ENCODE measurements around the gene CPD.
"Not testable (repeated sequence)": the region's sequence is repeated elsewhere in the genome, so short reads cannot be mapped to it uniquely, and the experiment has no call there.

Gene CPD

DNA sequence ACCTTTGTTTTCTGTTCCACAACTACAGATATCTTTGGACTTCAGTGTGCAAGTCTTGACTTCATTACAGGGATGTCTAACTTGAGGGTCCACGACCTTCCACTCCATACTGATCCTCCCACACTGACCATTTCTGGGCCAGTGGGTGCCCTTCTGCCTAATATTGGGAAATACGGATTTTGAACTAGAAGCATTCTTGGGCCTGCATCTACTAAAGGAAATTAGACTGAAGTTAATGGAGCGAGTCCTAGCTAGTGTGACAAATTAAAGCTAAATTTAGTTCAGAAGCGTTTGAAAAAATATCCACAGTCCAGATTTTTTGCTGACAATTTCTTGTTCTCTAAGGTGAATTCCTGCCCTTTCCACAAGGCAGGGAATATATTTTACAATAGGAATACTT lies 34.9 kb upstream of the CPD start:
- Histone ChIP-seq H3K4me1 (ENCODE audit: control insufficient read depth, insufficient read depth, low read length, unreplicated experiment) (peaks cover 50% of the 10 kb centered on the region), H3K4me3 (ENCODE audit: low read depth, low read length) (no peak overlapping the region), H3K27ac (ENCODE audit: low read depth, low read length) (no peak overlapping the region)

DNA sequence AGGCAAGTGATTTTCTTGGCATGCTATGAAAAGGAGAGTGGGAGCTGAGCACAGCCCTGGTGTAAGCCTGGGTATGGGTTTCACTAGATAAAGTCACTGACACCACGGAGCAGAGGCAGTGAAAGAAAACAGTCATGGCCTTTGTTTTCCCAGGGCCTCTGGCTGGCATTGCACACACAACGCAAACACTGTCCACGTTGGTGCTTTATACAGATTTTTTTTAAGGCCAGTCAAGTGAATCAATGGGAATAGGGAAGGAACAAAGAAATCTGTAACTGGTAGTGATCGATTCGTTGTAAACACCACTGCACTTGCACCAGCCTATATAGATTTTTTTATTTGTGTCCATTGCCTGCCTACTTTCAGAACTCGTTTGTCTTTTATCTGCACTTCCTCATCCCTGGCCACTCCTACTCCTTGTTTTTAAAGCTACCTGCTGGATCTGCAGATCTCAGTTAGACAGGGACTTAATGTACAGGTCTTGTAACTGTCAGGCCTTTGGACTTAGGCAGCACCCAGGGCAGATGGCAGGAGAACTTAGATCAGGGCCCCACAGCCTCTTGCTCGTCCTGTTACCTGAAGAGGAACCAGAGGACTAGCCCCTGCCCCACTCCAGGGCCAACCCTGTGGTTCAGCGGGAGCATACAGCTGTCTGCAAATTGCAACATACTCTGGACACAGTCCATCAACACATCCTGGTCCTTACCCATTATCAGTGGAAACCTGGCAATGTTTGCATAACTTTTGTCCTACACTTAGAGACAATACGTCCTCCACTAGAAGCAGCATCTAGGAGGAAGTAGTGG lies 34.2 kb upstream of the CPD start:
- no peaks in the 10 kb centered on the region for H3K36me3 ChIP-seq (ENCODE audit: insufficient read depth, low read length)
- H3K4me1 ChIP-seq (ENCODE audit: control insufficient read depth, insufficient read depth, low read length, unreplicated experiment): peaks cover 50% of the 10 kb centered on the region
- H3K79me2 ChIP-seq (ENCODE audit: control insufficient read depth, insufficient read depth, low read length, unreplicated experiment): no peaks in the 10 kb centered on the region
- H3K27me3 ChIP-seq (ENCODE audit: insufficient read depth, low read length): no peaks in the 10 kb centered on the region
- no peak overlapping the region for H3K4me3 ChIP-seq (ENCODE audit: low read depth, low read length)
- peak overlapping the region; percentile 20 for H2AFZ ChIP-seq (ENCODE audit: low read length, unreplicated experiment)
- no peak overlapping the region; the same call in 1 of the 2 replicates for H3K27ac ChIP-seq (ENCODE audit: low read depth, low read length)

More for the DNA sequence above, 34.9 kb upstream of the CPD start:
- Histone ChIP-seq H2AFZ (ENCODE audit: low read length, unreplicated experiment) (no peak overlapping the region), H3K79me2 (ENCODE audit: control insufficient read depth, insufficient read depth, low read length, unreplicated experiment) (no peaks in the 10 kb centered on the region), H3K27me3 (ENCODE audit: insufficient read depth, low read length) (no peaks in the 10 kb centered on the region), H3K36me3 (ENCODE audit: insufficient read depth, low read length) (no peaks in the 10 kb centered on the region)

- H3K4me1 ChIP-seq (ENCODE audit: control insufficient read depth, insufficient read depth, low read length, unreplicated experiment): peaks cover 45% of the 10 kb centered on the region
- H3K79me2 ChIP-seq (ENCODE audit: control insufficient read depth, insufficient read depth, low read length, unreplicated experiment): no peaks in the 10 kb centered on the region
- peak overlapping the region; percentile 64 for H3K27ac ChIP-seq (ENCODE audit: low read depth, low read length)
- H3K4me3 ChIP-seq (ENCODE audit: low read depth, low read length): no peak overlapping the region
- no peaks in the 10 kb centered on the region for H3K36me3 ChIP-seq (ENCODE audit: insufficient read depth, low read length)
- no peaks in the 10 kb centered on the region for H3K27me3 ChIP-seq (ENCODE audit: insufficient read depth, low read length)
- H2AFZ ChIP-seq (ENCODE audit: low read length, unreplicated experiment): peak overlapping the region; percentile 20
Observed at GRCh38 chr17:30345089-30345433, 33.7 kb upstream of the CPD start.

- no peak overlapping the region for H2AFZ ChIP-seq (ENCODE audit: low read length, unreplicated experiment)
- no peaks in the 10 kb centered on the region for H3K79me2 ChIP-seq (ENCODE audit: control insufficient read depth, insufficient read depth, low read length, unreplicated experiment)
- no peaks in the 10 kb centered on the region for H3K36me3 ChIP-seq (ENCODE audit: insufficient read depth, low read length)
- H3K4me3 ChIP-seq (ENCODE audit: low read depth, low read length): no peak overlapping the region
- H3K27ac ChIP-seq (ENCODE audit: low read depth, low read length): peak overlapping the region; percentile 64
- H3K4me1 ChIP-seq (ENCODE audit: control insufficient read depth, insufficient read depth, low read length, unreplicated experiment): peaks cover 40% of the 10 kb centered on the region
- H3K27me3 ChIP-seq (ENCODE audit: insufficient read depth, low read length): no peaks in the 10 kb centered on the region
Observed at GRCh38 chr17:30345527-30346075, 33.1 kb upstream of the CPD start.

DNA sequence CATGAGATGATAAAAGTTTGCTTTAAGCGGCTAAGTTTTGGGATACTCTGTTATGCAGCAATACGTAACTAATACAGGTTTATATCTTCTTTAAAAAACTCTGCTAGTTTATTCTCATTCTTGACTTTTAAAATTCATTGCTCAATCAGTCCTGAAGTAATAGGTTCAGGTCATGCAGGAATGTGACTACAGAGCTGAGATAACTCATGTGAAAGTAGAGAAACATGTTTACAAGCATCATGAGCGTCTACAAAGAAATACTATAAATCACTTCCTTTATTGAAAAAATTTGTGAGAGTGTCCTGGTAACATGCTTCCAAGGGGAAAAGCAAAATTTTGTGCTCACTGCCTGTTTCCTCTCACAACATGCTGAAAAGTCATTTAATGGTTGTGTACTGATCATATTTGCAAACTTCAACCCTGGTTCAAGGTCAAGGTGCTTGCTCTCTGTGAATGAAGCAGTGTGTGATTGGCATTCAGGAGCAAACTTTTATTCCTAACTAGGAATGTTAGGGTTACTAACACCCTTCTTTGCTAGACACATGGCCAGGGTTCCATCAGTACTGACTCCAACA lies 32.4 kb upstream of the CPD start:
- no peak overlapping the region for H3K4me3 ChIP-seq (ENCODE audit: low read depth, low read length)
- no peak overlapping the region for H3K27ac ChIP-seq (ENCODE audit: low read depth, low read length)
- no peaks in the 10 kb centered on the region for H3K79me2 ChIP-seq (ENCODE audit: control insufficient read depth, insufficient read depth, low read length, unreplicated experiment)
- H3K36me3 ChIP-seq (ENCODE audit: insufficient read depth, low read length): no peaks in the 10 kb centered on the region
- H3K4me1 ChIP-seq (ENCODE audit: control insufficient read depth, insufficient read depth, low read length, unreplicated experiment): peaks cover 33% of the 10 kb centered on the region
- H2AFZ ChIP-seq (ENCODE audit: low read length, unreplicated experiment): no peak overlapping the region
- H3K27me3 ChIP-seq (ENCODE audit: insufficient read depth, low read length): no peaks in the 10 kb centered on the region

DNA sequence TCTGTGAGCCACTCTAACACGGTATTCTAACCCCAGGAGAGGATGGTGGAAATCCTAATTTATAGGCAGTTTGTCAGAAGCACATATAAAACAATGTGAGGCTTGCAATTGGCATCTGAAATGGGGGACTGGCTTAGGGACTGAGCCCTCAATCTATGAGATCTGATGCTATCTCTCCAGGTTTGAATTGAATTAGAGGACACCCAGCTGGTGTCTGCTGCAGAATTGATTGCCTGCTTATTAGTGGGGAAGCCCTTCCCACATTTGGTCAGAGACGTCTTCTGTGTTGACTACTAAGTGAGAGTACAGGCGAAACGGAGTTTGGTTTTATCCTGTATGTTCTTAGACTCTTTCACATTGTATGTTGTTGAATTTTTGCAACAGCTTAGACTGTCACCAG lies 31.2 kb upstream of the CPD start:
- H3K27ac ChIP-seq (ENCODE audit: low read depth, low read length): no peak overlapping the region
- no peaks in the 10 kb centered on the region for H3K79me2 ChIP-seq (ENCODE audit: control insufficient read depth, insufficient read depth, low read length, unreplicated experiment)

GRCh38 chr17:30349252-30349651 lies 29.5 kb upstream of the CPD start:
- H3K4me3 ChIP-seq (ENCODE audit: low read depth, low read length): no peak overlapping the region
- H2AFZ ChIP-seq (ENCODE audit: low read length, unreplicated experiment): no peak overlapping the region
- no peaks in the 10 kb centered on the region for H3K36me3 ChIP-seq (ENCODE audit: insufficient read depth, low read length)
- H3K27ac ChIP-seq (ENCODE audit: low read depth, low read length): no peak overlapping the region
- H3K4me1 ChIP-seq (ENCODE audit: control insufficient read depth, insufficient read depth, low read length, unreplicated experiment): peaks cover 23% of the 10 kb centered on the region
- H3K79me2 ChIP-seq (ENCODE audit: control insufficient read depth, insufficient read depth, low read length, unreplicated experiment): no peaks in the 10 kb centered on the region
- H3K27me3 ChIP-seq (ENCODE audit: insufficient read depth, low read length): no peaks in the 10 kb centered on the region

More for the DNA sequence above, 31.2 kb upstream of the CPD start:
- Histone ChIP-seq H2AFZ (ENCODE audit: low read length, unreplicated experiment) (no peak overlapping the region), H3K4me3 (ENCODE audit: low read depth, low read length) (no peak overlapping the region), H3K36me3 (ENCODE audit: insufficient read depth, low read length) (no peaks in the 10 kb centered on the region), H3K27me3 (ENCODE audit: insufficient read depth, low read length) (no peaks in the 10 kb centered on the region), H3K4me1 (ENCODE audit: control insufficient read depth, insufficient read depth, low read length, unreplicated experiment) (peaks cover 26% of the 10 kb centered on the region)

- H3K79me2 ChIP-seq (ENCODE audit: control insufficient read depth, insufficient read depth, low read length, unreplicated experiment); H3K4me3 ChIP-seq (ENCODE audit: low read depth, low read length); H3K36me3 ChIP-seq (ENCODE audit: insufficient read depth, low read length); H3K27ac ChIP-seq (ENCODE audit: low read depth, low read length); H3K4me1 ChIP-seq (ENCODE audit: control insufficient read depth, insufficient read depth, low read length, unreplicated experiment); H3K27me3 ChIP-seq (ENCODE audit: insufficient read depth, low read length); H2AFZ ChIP-seq (ENCODE audit: low read length, unreplicated experiment): not testable (repeated sequence)
Observed at GRCh38 chr17:30351263-30351662, 27.5 kb upstream of the CPD start.

- Histone ChIP-seq H3K36me3 (ENCODE audit: insufficient read depth, low read length) (no peaks in the 10 kb centered on the region), H3K27me3 (ENCODE audit: insufficient read depth, low read length) (no peaks in the 10 kb centered on the region), H3K4me3 (ENCODE audit: low read depth, low read length) (no peak overlapping the region), H3K4me1 (ENCODE audit: control insufficient read depth, insufficient read depth, low read length, unreplicated experiment) (no peaks in the 10 kb centered on the region), H2AFZ (ENCODE audit: low read length, unreplicated experiment) (no peak overlapping the region), H3K79me2 (ENCODE audit: control insufficient read depth, insufficient read depth, low read length, unreplicated experiment) (no peaks in the 10 kb centered on the region), H3K27ac (ENCODE audit: low read depth, low read length) (no peak overlapping the region)
Observed at GRCh38 chr17:30351735-30352134, 27.0 kb upstream of the CPD start.

DNA sequence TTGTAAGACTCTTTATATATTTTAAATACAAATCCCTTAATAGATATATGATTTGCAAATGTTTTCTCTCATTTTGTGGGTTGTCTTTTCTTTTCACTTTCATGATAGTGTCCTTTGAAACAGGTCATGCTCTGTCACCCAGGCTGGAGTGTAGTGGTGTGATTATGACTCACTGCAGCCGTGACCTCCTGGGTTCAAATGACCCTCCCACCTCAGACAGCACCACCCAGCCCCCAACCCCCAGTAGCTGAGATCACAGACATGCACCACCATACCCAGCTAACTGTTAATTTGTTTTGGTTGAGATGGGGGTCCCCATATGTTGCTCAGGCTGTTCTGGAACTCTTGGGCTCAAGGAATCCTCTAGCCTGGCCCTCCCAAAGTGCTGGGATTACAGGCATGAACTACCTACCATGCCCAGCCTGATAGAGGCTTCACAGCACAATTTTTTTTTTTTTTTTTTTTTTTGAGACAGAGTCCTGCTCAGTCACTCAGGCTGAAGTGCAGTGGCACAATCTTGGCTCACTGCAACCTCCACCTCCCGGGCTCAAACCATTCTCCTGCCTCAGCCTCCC lies 26.4 kb upstream of the CPD start:
- Histone ChIP-seq H3K36me3 (ENCODE audit: insufficient read depth, low read length) (no peaks in the 10 kb centered on the region), H3K27me3 (ENCODE audit: insufficient read depth, low read length) (no peaks in the 10 kb centered on the region), H3K27ac (ENCODE audit: low read depth, low read length) (no peak overlapping the region), H3K4me3 (ENCODE audit: low read depth, low read length) (no peak overlapping the region), H3K79me2 (ENCODE audit: control insufficient read depth, insufficient read depth, low read length, unreplicated experiment) (no peaks in the 10 kb centered on the region), H2AFZ (ENCODE audit: low read length, unreplicated experiment) (no peak overlapping the region), H3K4me1 (ENCODE audit: control insufficient read depth, insufficient read depth, low read length, unreplicated experiment) (no peaks in the 10 kb centered on the region)

GRCh38 chr17:30354701-30355100 lies 24.0 kb upstream of the CPD start:
- Histone ChIP-seq H3K27ac (ENCODE audit: low read depth, low read length) (no peak overlapping the region), H3K4me3 (ENCODE audit: low read depth, low read length) (no peak overlapping the region), H2AFZ (ENCODE audit: low read length, unreplicated experiment) (no peak overlapping the region), H3K4me1 (ENCODE audit: control insufficient read depth, insufficient read depth, low read length, unreplicated experiment) (no peaks in the 10 kb centered on the region), H3K36me3 (ENCODE audit: insufficient read depth, low read length) (no peaks in the 10 kb centered on the region), H3K79me2 (ENCODE audit: control insufficient read depth, insufficient read depth, low read length, unreplicated experiment) (no peaks in the 10 kb centered on the region), H3K27me3 (ENCODE audit: insufficient read depth, low read length) (no peaks in the 10 kb centered on the region)

All from ACC112 (cell line).